Measurements from ENCODE around the gene ITSN1.
"Not testable (repeated sequence)": the region's sequence is repeated elsewhere in the genome, so short reads cannot be mapped to it uniquely, and the experiment has no call there.

ITSN1 gene

GRCh38 chr21:33682992-33683627 is 40.8 kb downstream of the ITSN1 start:
- DNase-seq (ENCODE audit: low read depth) = peak; percentile 92

GRCh38 chr21:33684068-33684467 is 41.8 kb downstream of the ITSN1 start:
- no peak for DNase-seq (ENCODE audit: low read depth)

- no peak for DNase-seq (ENCODE audit: low read depth)
These were observed 42.7 kb downstream of the ITSN1 start for GRCh38 chr21:33684923-33685560.

GRCh38 chr21:33685613-33686197 is 43.4 kb downstream of the ITSN1 start:
- DNase-seq (ENCODE audit: low read depth) = peak; percentile 78

- DNase-seq (ENCODE audit: low read depth) = no peak
These were observed 44.1 kb downstream of the ITSN1 start for GRCh38 chr21:33686386-33686785.

GRCh38 chr21:33687634-33688033 is 45.3 kb downstream of the ITSN1 start:
- DNase-seq (ENCODE audit: low read depth) = no peak

GRCh38 chr21:33688353-33688752 is 46.1 kb downstream of the ITSN1 start:
- DNase-seq (ENCODE audit: low read depth) = no peak

- no peak for DNase-seq (ENCODE audit: low read depth)
These were observed 48.6 kb downstream of the ITSN1 start for GRCh38 chr21:33690874-33691273.

GRCh38 chr21:33691945-33692603 is 49.8 kb downstream of the ITSN1 start:
- DNase-seq (ENCODE audit: low read depth) = no peak

GRCh38 chr21:33695813-33696212 is 53.5 kb downstream of the ITSN1 start:
- no peak for DNase-seq (ENCODE audit: low read depth)

GRCh38 chr21:33696465-33696864 is 54.2 kb downstream of the ITSN1 start:
- DNase-seq (ENCODE audit: low read depth) = no peak

GRCh38 chr21:33698087-33698860 is 56.0 kb downstream of the ITSN1 start:
- peak; percentile 35 for DNase-seq (ENCODE audit: low read depth)

GRCh38 chr21:33699277-33699676 is 57.0 kb downstream of the ITSN1 start:
- DNase-seq (ENCODE audit: low read depth) = no peak

- no peak for DNase-seq (ENCODE audit: low read depth)
These were observed 58.2 kb downstream of the ITSN1 start for GRCh38 chr21:33700491-33700890.

- no peak for DNase-seq (ENCODE audit: low read depth)
These were observed 61.7 kb downstream of the ITSN1 start for GRCh38 chr21:33703750-33704606.

GRCh38 chr21:33707846-33708245 is 65.5 kb downstream of the ITSN1 start:
- DNase-seq (ENCODE audit: low read depth) = no peak

- DNase-seq (ENCODE audit: low read depth) = no peak
These were observed 66.6 kb downstream of the ITSN1 start for GRCh38 chr21:33708874-33709273.

- no peak for DNase-seq (ENCODE audit: low read depth)
These were observed 69.9 kb downstream of the ITSN1 start for GRCh38 chr21:33712022-33712803.

- no peak for DNase-seq (ENCODE audit: low read depth)
These were observed 78.8 kb downstream of the ITSN1 start for GRCh38 chr21:33721081-33721480.

GRCh38 chr21:33729139-33729538 is 86.8 kb downstream of the ITSN1 start:
- DNase-seq (ENCODE audit: low read depth) = not testable (repeated sequence)

All from ELR (cell line).